ENCODE data around the gene RBM46.

DNA sequence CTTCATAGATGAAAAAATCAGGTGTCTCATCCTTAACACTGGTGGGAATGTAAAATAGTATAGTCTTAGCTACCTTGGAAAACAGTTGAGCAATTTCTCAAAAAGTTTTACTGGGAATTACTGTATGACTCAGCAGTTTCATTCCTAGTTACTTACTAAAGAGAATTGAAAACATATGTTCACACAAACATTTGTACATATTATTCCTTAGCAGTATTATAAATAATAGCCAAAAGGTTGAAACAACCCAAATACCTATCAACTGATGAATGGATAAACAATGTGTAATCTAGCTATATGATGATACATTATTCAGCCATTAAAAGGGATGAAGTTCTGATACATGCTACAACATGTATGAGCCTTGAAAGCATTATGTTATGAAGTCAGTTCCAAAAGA lies 41.7 kb downstream of the RBM46 start:
- TF ChIP-seq, protein P1, sequence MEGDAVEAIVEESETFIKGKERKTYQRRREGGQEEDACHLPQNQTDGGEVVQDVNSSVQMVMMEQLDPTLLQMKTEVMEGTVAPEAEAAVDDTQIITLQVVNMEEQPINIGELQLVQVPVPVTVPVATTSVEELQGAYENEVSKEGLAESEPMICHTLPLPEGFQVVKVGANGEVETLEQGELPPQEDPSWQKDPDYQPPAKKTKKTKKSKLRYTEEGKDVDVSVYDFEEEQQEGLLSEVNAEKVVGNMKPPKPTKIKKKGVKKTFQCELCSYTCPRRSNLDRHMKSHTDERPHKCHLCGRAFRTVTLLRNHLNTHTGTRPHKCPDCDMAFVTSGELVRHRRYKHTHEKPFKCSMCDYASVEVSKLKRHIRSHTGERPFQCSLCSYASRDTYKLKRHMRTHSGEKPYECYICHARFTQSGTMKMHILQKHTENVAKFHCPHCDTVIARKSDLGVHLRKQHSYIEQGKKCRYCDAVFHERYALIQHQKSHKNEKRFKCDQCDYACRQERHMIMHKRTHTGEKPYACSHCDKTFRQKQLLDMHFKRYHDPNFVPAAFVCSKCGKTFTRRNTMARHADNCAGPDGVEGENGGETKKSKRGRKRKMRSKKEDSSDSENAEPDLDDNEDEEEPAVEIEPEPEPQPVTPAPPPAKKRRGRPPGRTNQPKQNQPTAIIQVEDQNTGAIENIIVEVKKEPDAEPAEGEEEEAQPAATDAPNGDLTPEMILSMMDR (IDR thresholded peaks at IDR 0.05), result no peak
- no peak for TF ChIP-seq POLR2A (IDR thresholded peaks at IDR 0.05)

Measured in prostate gland (tissue), 2 donors.